GM18508 (cell line): ENCODE results near the gene EFNA2.

Experiments
- ATAC-seq: cut with Tn5 transposase; IDR thresholded peaks from one replicate; pipeline ENCODE4 v1.9.1; 2021; ENCODE audit warnings: moderate number of reproducible peaks; ENCODE audit not compliant: insufficient read depth, unreplicated experiment

EFNA2 gene

GRCh38 chr19:1248786-1249297 is 36.8 kb upstream of the EFNA2 start:
- no peak for ATAC-seq

DNA sequence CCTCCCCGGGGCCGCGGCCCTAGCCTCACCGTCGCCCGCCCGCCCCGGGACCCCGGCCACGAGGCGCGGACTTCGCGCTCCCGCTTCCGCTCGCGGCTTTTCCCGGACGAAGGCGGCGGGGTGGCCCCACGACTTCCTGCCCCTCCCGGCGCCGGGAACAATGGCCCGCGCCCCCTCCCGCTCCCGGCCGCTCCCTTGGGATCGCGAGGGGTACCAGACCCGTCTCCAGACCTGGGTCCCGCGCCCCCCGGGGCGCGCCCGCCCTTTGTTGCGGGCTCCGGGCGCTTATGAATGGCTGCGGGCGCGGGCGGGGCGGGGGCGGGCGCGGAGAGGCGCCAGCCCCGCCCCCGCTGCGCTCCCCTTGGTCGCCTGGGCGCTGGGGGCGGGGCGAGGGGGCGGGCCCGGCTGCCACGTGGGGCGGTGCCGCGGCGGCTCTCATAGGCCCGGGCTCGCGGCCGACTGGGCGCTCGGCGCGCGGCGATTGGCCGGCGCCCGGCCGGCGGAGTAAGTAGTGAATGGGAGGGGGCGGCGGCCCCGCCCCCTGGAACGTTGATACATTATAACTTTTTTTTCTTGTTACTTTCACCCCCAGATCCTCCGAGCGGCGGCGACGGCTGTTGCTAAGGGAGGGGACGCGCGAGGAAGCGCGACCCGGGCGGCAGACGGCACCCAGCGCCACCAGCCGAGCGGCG is 36.2 kb upstream of the EFNA2 start:
- no peak for ATAC-seq

DNA sequence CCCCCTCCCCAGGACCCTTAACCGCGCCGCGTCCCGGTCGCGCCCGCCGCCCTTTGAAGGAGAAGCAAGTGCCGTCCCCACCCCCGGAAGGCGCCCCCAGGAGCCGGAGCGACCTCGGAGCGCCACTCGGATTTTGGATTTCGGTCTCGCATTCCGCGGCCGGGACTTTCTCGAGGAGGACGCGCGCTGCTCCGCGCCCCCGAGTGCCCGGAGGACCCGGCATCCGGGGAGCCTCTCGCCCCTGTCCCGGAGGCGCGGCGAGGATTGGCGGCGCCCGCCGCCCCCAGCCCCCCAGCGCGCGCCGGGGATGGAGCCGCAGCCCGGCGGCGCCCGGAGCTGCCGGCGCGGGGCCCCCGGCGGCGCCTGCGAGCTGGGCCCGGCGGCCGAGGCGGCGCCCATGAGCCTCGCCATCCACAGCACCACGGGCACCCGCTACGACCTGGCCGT is 35.7 kb upstream of the EFNA2 start:
- no peak for ATAC-seq

GRCh38 chr19:1250437-1251260 is 35.0 kb upstream of the EFNA2 start:
- no peak for ATAC-seq

DNA sequence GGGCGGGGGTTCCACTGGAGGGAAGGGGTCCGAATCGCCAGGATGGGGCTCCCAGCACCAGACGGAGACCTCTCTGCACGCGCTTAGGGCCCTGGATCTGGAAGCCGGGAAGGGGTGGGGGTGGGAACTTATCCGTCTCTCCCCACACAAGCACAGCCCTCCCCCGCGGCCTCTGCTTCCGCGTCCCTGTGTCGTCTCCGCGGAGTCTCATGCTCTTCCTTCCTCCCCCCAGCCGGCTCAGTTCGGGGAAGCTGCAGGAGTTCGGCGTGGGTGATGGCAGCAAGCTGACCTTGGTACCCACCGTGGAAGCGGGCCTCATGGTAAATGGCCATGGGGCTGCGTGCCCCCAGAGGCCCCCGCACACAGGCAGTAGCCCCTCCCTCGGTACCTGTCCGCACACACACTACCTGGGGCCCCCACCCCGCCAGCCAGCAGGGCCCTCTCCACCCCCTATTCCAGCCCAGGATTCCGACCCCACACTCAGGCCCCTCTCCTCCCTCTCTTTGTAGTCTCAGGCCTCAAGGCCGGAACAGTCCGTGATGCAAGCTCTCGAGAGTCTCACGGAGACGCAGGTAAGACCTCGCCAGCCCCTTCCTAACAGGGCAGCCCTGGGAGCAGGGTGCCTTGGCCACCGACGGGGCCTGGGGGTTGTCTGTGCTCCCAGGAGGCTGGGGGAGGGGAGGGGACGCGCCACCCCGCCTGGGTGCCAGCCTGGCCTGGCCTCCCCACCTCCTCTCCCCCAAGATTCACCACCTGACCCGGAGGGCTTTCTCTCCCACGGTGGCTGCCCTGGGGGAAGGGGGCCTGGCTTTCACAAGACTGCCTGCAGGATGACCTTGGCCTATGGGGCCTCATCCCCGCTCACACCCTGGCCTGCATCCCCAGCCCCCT is 34.1 kb upstream of the EFNA2 start:
- ATAC-seq = no peak

GRCh38 chr19:1252221-1252820 is 33.4 kb upstream of the EFNA2 start:
- ATAC-seq = no peak

- ATAC-seq = no peak
These were observed 32.7 kb upstream of the EFNA2 start for GRCh38 chr19:1252821-1253513.

DNA sequence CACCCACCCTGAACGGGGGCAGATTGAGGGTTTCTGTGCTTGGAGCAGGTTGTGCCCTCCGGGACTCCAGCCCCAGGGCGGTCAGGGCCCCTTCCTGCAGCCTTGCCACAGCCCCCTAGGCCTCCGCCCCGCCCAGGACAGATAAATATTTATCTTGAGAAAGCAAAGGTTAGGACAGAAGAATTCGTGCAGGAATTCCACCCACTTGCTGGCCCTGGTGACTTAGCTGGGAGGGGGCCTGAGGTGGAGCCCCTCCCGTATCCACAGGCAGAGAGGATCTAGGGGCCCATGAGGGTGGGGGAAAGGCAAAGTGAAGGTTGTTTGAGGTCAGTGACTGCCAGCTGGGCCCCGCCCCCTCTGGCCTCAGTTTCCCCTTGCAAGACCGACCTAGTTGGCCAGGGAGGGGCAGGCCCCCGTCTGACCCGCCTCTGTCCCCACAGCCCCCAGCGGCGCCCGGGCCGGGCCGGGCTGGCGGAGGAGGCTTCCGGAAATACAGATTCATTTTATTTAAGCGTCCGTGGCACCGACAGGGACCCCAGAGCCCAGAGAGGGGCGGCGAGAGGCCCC is 32.1 kb upstream of the EFNA2 start:
- no peak for ATAC-seq

- no peak for ATAC-seq
These were observed 31.6 kb upstream of the EFNA2 start for GRCh38 chr19:1254081-1254527.

DNA sequence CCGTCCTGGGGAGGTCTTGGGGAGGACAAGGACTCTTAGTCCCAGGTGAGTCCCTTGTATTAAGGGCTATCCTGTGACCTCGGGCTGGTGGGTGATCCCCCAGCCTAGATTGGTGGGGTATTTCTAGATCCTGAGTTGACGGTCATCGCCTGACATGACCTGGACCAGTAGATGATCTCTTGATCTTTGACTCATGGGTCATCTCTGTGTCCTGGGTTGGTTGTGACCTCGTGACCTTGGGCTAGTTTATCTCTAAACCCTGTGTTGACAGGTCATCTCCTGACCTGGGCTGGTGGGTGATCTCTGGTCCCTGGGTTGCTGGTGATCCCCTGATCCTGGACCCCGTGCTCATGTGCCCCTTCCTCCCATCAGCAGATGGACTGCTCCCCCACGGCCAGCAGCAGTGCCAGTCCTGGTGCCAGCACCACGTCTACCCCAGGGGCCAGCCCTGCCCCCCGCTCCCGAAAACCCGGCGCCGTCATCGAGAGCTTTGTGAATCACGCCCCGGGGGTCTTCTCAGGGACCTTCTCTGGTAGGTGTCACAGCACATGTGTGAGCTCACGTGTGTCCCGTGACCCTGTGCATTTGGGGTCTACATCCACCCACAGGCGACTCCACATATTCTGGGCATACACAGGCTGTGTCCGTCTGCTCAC is 31.0 kb upstream of the EFNA2 start:
- no peak for ATAC-seq

DNA sequence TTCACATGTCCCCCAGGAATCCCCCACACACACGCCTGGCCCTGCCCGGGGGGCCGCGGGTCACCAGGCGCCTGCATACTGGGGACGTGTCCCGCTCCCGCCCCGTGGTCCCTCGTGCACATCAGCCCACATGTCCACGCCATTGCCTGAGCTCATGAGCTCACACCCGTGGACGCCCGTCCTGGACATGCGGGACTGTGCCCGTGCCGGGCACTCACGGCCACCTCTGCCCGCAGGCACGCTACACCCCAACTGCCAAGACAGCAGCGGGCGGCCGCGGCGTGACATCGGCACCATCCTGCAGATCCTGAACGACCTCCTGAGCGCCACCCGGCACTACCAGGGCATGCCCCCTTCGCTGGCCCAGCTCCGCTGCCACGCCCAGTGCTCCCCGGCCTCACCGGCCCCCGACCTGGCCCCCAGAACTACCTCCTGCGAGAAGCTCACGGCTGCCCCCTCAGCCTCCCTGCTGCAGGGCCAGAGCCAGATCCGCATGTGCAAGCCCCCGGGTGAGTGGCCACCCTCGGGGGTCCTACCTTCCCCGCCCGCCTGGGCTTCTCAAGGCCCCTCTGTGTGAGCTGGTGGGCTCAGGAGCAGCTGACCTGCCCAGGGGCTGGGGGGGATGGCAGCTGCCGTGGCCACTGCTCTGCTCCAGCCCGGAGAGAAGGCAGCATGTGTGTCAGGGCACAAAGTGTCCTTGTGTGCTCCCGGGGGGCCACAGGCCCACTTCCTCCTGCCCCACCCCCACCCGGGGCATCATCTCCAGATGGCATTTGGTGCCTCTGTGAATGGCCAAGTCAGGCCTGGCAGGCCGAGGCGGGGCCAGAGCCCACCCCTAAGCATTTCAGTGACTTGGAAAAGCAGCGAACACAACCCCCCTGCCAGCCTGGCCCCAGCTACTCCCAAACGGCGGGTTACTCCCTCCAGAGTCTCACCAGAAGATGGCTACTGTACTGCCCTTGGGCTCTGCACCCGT is 30.2 kb upstream of the EFNA2 start:
- ATAC-seq = no peak

DNA sequence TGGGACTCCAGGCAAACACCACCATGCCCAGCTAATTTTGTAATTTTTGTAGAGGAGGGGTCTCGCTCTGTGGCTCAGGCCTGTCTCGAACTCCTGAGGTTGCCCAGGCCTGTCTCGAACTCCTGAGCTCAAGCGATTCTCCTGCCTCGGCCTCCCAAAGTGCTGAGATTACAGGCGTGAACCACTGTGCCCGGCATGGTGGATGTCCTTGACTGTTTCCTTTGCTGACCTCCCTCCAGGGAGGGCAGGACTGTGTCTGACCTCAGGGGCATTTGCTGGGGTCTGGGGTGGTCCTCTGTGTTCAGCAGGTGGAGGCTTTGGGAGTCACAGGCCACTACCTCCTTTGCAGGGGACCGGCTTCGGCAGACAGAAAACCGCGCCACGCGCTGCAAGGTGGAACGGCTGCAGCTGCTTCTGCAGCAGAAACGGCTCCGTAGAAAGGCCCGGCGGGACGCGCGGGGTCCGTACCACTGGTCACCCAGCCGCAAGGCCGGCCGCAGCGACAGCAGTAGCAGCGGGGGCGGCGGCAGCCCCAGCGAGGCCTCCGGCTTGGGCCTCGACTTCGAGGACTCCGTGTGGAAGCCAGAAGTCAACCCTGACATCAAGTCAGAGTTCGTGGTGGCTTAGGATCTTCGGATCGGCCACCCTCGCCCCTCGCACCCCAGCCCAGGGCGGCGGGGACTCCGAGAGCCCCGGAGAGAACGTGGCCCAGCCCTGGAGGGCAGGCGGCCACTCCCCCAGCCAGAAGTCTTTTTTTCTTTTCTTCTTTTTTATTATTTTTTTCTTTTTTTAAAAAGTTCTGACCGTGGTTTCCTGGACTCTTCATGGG is 28.8 kb upstream of the EFNA2 start:
- no peak for ATAC-seq

GRCh38 chr19:1257475-1258162 is 28.1 kb upstream of the EFNA2 start:
- no peak for ATAC-seq

- no peak for ATAC-seq
These were observed 27.5 kb upstream of the EFNA2 start for GRCh38 chr19:1258163-1258492.

- no peak for ATAC-seq
These were observed 26.9 kb upstream of the EFNA2 start for GRCh38 chr19:1258707-1259205.
